G401.6 (cell line): ENCODE results near the gene ULK3.
A peak's percentile ranks its signal among the peaks of the same experiment; 100 is the strongest.
"Not testable (repeated sequence)": the region's sequence is repeated elsewhere in the genome, so short reads cannot be mapped to it uniquely, and the experiment has no call there.

Experiments used
- FAIRE-seq: peaks from 2 replicates; lab custom pipeline; 2012; peaks lifted over from hg19 to GRCh38; lab: Jason Lieb, UNC

The ULK3 gene

GRCh38 chr15:74842581-74843444 lies at the start of gene ULK3:
TSS of gene ULK3 (minus strand) at chr15:74843156. CDS start at chr15:74843105, 51 bp downstream.
- FAIRE-seq = peak; percentile 58

GRCh38 chr15:74892313-74892712 lies 49.4 kb upstream of the ULK3 start:
- FAIRE-seq = no peak

GRCh38 chr15:74891469-74891868 lies 48.5 kb upstream of the ULK3 start:
- FAIRE-seq = no peak

GRCh38 chr15:74890665-74890960 lies 47.7 kb upstream of the ULK3 start:
- no peak for FAIRE-seq

- peak; percentile 13 for FAIRE-seq
These were observed 47.1 kb upstream of the ULK3 start, which contains the start of gene MPI for GRCh38 chr15:74889883-74890664. TSS of gene MPI (plus strand) at chr15:74890042. CDS start at chr15:74890074, 32 bp downstream.

- no peak for FAIRE-seq
These were observed 46.5 kb upstream of the ULK3 start for GRCh38 chr15:74889390-74889882.

GRCh38 chr15:74888716-74889115 lies 45.8 kb upstream of the ULK3 start:
- FAIRE-seq = no peak

GRCh38 chr15:74887537-74888193 lies 44.7 kb upstream of the ULK3 start:
- not testable (repeated sequence) for FAIRE-seq

- FAIRE-seq = no peak
These were observed 42.5 kb upstream of the ULK3 start for GRCh38 chr15:74885461-74885860.

- no peak for FAIRE-seq
These were observed 41.7 kb upstream of the ULK3 start for GRCh38 chr15:74884428-74885223.

GRCh38 chr15:74882528-74882927 lies 39.6 kb upstream of the ULK3 start:
- no peak for FAIRE-seq

GRCh38 chr15:74878273-74878672 lies 35.3 kb upstream of the ULK3 start:
- no peak for FAIRE-seq

GRCh38 chr15:74873756-74874424 lies 30.9 kb upstream of the ULK3 start:
- FAIRE-seq = no peak

GRCh38 chr15:74873036-74873755 lies 30.2 kb upstream of the ULK3 start, which contains the start of gene SCAMP2:
TSS of gene SCAMP2 (minus strand) at chr15:74873365. CDS start at chr15:74873255, 110 bp downstream.
- FAIRE-seq = peak; percentile 6

- no peak for FAIRE-seq
These were observed 29.7 kb upstream of the ULK3 start for GRCh38 chr15:74872702-74873035.

- FAIRE-seq = no peak
These were observed 27.7 kb upstream of the ULK3 start for GRCh38 chr15:74870436-74871215.

- FAIRE-seq = no peak
These were observed 26.9 kb upstream of the ULK3 start for GRCh38 chr15:74869726-74870407.

GRCh38 chr15:74869372-74869725 lies 26.4 kb upstream of the ULK3 start:
- FAIRE-seq = no peak

GRCh38 chr15:74868059-74868458 lies 25.1 kb upstream of the ULK3 start:
- FAIRE-seq = no peak
